Ishikawa (cell line): Measurements from ENCODE around the gene SLC46A1.
A peak's percentile ranks its signal among the peaks of the same experiment; 100 is the strongest.

Experiments used
- CEBPB ChIP-seq: IDR thresholded peaks from 2 replicates; pipeline ENCODE4 v1.6.1; 2012
- CREB1 ChIP-seq: IDR thresholded peaks from 2 replicates; pipeline ENCODE4 v1.6.1; 2012; ENCODE audit warnings: low read depth
- EGR1 ChIP-seq: IDR thresholded peaks from 2 replicates; pipeline ENCODE4 v1.6.1; 2012
- EP300 ChIP-seq: IDR thresholded peaks from 2 replicates; pipeline ENCODE4 v1.6.1; 2012; ENCODE audit warnings: borderline replicate concordance
- FOXM1 ChIP-seq: IDR thresholded peaks from 2 replicates; pipeline ENCODE4 v1.6.1; 2012; ENCODE audit warnings: low read depth, borderline replicate concordance
- NFIC ChIP-seq: IDR thresholded peaks from 2 replicates; pipeline ENCODE4 v1.6.1; 2012
- RAD21 ChIP-seq: IDR thresholded peaks from 2 replicates; pipeline ENCODE4 v1.6.1; 2012; ENCODE audit warnings: low read depth
- TAF1 ChIP-seq: IDR thresholded peaks from 2 replicates; pipeline ENCODE4 v1.6.1; 2012; ENCODE audit warnings: low read depth, mild to moderate bottlenecking
- TCF12 ChIP-seq: IDR thresholded peaks from 2 replicates; pipeline ENCODE4 v1.6.1; 2012; ENCODE audit warnings: low read depth
- TEAD4 ChIP-seq: IDR thresholded peaks from 2 replicates; pipeline ENCODE4 v1.6.1; 2012
- USF1 ChIP-seq: IDR thresholded peaks from 2 replicates; pipeline ENCODE4 v1.6.1; 2012
- YY1 ChIP-seq: IDR thresholded peaks from 2 replicates; pipeline ENCODE4 v1.6.1; 2012; ENCODE audit warnings: low read depth
- ZBTB7A ChIP-seq: IDR thresholded peaks from 2 replicates; pipeline ENCODE4 v1.6.1; 2012; ENCODE audit warnings: low read depth
- TF ChIP-seq, protein P1 (sequence below): IDR thresholded peaks from 2 replicates; pipeline ENCODE4 v1.6.1; 2012; ENCODE audit warnings: low read depth, mild to moderate bottlenecking
- TF ChIP-seq, protein P2 (sequence below): IDR thresholded peaks from 2 replicates; pipeline ENCODE4 v1.6.1; 2012

Gene SLC46A1

DNA sequence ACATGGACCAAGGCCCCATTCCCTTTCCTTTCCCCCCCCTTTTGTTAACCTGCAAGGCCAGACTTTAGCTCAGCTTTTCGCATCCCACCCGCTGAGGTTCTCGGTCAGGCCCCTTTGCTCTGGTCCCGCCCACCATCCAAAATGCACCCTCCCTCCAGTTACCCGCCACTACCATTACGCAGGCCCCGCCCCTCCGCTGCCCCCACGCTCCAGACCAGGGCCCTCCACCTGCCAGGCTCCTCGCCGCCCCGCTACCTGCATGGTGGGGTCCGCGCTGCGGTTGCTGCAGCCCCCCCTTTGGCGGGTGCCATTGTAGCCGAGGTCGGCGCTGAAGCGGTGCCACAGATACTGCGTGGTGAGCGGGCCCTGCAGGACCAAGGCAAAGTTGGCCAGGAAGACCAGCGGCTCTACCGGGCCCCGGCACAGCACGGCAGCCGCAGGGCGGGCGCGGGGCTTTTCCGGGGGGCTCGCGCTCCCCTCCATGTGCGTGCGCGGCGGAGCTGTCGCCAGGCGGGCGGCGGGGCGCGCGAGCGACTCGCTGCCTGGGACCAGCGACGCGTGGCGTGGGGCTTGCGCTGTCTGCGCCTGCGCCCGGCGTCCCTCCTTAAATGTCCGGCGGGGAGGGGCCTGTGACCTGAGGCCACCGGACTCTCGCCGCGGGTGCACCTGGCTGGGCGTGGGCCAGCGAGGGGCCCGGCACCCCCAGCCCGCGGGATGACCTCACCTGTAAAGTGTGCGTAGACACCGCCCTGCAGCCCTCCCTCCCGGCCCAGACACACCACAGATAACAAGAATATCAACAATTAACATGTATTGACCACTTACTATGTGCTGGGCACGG is at the start of gene SLC46A1:
TSS of gene SLC46A1 (minus strand) at position 581 of the 841 bp plus-strand sequence. CDS start at position 483, 98 bp downstream.
- TF ChIP-seq USF1 (no peak), TAF1 (no peak), TCF12 (peak; percentile 70), CREB1 (no peak), NFIC (0 out of 2 replicates have a peak, but pooled peaks have one; percentile 35), RAD21 (no peak), TEAD4 (peak; percentile 19; the same call in 1 of the 2 replicates), ZBTB7A (peak; percentile 59; the same call in 1 of the 2 replicates)
- TF ChIP-seq, protein P1, sequence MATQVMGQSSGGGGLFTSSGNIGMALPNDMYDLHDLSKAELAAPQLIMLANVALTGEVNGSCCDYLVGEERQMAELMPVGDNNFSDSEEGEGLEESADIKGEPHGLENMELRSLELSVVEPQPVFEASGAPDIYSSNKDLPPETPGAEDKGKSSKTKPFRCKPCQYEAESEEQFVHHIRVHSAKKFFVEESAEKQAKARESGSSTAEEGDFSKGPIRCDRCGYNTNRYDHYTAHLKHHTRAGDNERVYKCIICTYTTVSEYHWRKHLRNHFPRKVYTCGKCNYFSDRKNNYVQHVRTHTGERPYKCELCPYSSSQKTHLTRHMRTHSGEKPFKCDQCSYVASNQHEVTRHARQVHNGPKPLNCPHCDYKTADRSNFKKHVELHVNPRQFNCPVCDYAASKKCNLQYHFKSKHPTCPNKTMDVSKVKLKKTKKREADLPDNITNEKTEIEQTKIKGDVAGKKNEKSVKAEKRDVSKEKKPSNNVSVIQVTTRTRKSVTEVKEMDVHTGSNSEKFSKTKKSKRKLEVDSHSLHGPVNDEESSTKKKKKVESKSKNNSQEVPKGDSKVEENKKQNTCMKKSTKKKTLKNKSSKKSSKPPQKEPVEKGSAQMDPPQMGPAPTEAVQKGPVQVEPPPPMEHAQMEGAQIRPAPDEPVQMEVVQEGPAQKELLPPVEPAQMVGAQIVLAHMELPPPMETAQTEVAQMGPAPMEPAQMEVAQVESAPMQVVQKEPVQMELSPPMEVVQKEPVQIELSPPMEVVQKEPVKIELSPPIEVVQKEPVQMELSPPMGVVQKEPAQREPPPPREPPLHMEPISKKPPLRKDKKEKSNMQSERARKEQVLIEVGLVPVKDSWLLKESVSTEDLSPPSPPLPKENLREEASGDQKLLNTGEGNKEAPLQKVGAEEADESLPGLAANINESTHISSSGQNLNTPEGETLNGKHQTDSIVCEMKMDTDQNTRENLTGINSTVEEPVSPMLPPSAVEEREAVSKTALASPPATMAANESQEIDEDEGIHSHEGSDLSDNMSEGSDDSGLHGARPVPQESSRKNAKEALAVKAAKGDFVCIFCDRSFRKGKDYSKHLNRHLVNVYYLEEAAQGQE = 0 out of 2 replicates have a peak, but pooled peaks have one; percentile 25
- TF ChIP-seq, protein P2, sequence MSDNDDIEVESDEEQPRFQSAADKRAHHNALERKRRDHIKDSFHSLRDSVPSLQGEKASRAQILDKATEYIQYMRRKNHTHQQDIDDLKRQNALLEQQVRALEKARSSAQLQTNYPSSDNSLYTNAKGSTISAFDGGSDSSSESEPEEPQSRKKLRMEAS = peak; percentile 73

DNA sequence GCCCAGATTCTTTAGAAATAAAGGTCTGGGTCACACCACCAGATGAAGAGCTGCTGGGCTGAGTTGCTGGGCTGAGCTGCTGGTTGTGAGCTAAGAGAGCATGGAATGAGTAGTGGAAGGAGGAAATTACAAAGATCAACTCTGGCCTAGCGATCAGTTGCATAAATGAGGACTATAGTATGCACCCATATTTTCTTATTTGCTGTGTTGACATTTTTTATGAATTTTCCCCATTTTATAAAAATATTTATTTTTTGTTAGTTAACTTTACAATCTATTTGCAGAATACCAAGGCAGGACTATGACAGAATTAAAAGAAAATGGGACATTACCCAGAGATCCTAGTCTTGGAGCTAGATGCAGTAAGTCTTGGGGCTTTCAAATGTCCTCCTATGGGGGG is 43.8 kb upstream of the SLC46A1 start:
- TF ChIP-seq TEAD4 (no peak), CEBPB (no peak)

DNA sequence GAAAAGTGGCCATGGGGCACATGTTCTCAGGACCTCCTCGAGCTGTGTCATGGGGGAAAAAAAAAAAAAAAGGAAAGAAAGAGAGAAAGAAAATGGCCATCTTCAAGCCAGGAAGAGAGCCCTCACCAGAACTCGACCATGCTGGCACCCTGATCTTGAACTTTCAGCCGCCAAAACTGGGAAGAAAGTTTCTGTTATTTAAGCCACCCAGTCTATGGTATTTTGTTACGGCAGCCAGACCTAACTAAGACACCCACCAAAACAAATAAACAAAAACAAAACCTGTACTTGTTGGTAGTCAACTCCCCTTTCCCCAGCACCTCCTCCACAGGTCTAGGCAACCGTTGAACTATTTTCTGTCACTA is 41.4 kb upstream of the SLC46A1 start:
- TF ChIP-seq TCF12 (no peak), CEBPB (no peak)
- TF ChIP-seq, protein P2 = no peak

DNA sequence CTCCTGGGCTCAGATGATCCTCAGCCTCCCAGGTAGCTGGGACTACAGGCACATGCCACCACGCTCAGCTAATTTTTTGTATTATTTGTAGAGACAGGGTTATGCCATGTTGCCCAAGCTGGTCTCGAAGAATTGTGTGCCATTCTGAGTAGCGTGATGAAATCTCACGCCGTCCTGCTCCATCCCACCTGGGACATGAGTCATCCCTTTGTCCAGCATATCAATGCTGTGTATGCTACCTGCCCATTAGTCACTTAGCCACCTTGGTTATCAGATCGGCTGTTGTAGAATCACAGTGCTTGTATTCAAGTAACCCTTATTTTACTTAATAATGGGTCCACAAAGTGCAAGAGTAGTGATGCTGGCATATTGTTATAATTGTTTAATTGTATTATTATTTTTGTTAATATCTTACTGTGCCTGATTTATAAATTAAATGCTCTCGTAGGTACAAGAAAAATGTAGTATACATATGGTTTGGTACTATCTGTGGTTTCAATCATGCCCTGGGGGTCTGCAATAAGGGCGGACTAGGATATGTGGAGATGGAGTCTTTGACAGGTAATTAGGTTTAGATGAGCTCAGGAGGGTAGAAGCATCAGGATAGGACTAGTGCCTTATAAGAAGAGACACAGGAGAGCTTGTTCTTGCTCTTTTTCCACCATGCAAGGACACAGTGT is 40.8 kb upstream of the SLC46A1 start:
- no peak for TF ChIP-seq CEBPB
- no peak for TF ChIP-seq YY1
- TF ChIP-seq EP300 = no peak
- no peak for TF ChIP-seq RAD21
- TF ChIP-seq EGR1 = no peak
- TF ChIP-seq NFIC = no peak
- TF ChIP-seq USF1 = no peak
- no peak for TF ChIP-seq TAF1

- no peak for TF ChIP-seq ZBTB7A
- TF ChIP-seq TAF1 = no peak
- TF ChIP-seq EGR1 = no peak
- no peak for TF ChIP-seq FOXM1
- TF ChIP-seq RAD21 = no peak
- TF ChIP-seq TCF12 = no peak
- TF ChIP-seq EP300 = no peak
- no peak for TF ChIP-seq TEAD4
- TF ChIP-seq USF1 = no peak
- no peak for TF ChIP-seq YY1
- TF ChIP-seq, protein P2 = no peak
These were observed 38.1 kb upstream of the SLC46A1 start for GRCh38 chr17:28443901-28444638.

GRCh38 chr17:28433721-28434120 is 27.7 kb upstream of the SLC46A1 start:
- TF ChIP-seq, protein P1 = no peak
- no peak for TF ChIP-seq RAD21
- TF ChIP-seq TEAD4 = no peak
- no peak for TF ChIP-seq EGR1
- no peak for TF ChIP-seq ZBTB7A
- TF ChIP-seq, protein P2 = no peak
- no peak for TF ChIP-seq EP300
- TF ChIP-seq TCF12 = no peak
- no peak for TF ChIP-seq CEBPB
